GM19043 (cell line): ENCODE measurements around the gene ALX4.

ENCODE experiments used
- ATAC-seq: cut with Tn5 transposase; IDR thresholded peaks from one replicate; pipeline ENCODE4 v1.9.1; 2021; ENCODE audit warnings: low read depth; ENCODE audit not compliant: unreplicated experiment

ALX4 gene

GRCh38 chr11:44335919-44336318 lies 26.0 kb upstream of the ALX4 start:
- no peak for ATAC-seq

GRCh38 chr11:44335052-44335760 lies 25.3 kb upstream of the ALX4 start:
- no peak for ATAC-seq

GRCh38 chr11:44334356-44335004 lies 24.5 kb upstream of the ALX4 start:
- no peak for ATAC-seq

- ATAC-seq: no peak
Measured at GRCh38 chr11:44333271-44334218, 23.6 kb upstream of the ALX4 start.

- ATAC-seq: no peak
Measured at GRCh38 chr11:44332665-44333064, 22.7 kb upstream of the ALX4 start.

- ATAC-seq: no peak
Measured at GRCh38 chr11:44329472-44330230, 19.7 kb upstream of the ALX4 start.

GRCh38 chr11:44328138-44328660 lies 18.3 kb upstream of the ALX4 start:
- no peak for ATAC-seq

GRCh38 chr11:44327730-44328129 lies 17.8 kb upstream of the ALX4 start:
- no peak for ATAC-seq

- ATAC-seq: no peak
Measured at GRCh38 chr11:44326615-44327475, 16.9 kb upstream of the ALX4 start.

- no peak for ATAC-seq
Measured at GRCh38 chr11:44325698-44326097, 15.8 kb upstream of the ALX4 start.

GRCh38 chr11:44324749-44325525 lies 15.0 kb upstream of the ALX4 start:
- ATAC-seq: no peak

- no peak for ATAC-seq
Measured at GRCh38 chr11:44324222-44324621, 14.3 kb upstream of the ALX4 start.

- no peak for ATAC-seq
Measured at GRCh38 chr11:44322243-44322642, 12.3 kb upstream of the ALX4 start.

- ATAC-seq: no peak
Measured at GRCh38 chr11:44321059-44321458, 11.1 kb upstream of the ALX4 start.

- ATAC-seq: no peak
Measured at GRCh38 chr11:44320289-44320973, 10.5 kb upstream of the ALX4 start.

GRCh38 chr11:44319552-44320288 lies 9.8 kb upstream of the ALX4 start:
- ATAC-seq: no peak

- no peak for ATAC-seq
Measured at GRCh38 chr11:44319170-44319551, 9.2 kb upstream of the ALX4 start.
